OCI-LY7 (cell line): Measurements from ENCODE around the gene TCFL5.
"Not testable (repeated sequence)": the region's sequence is repeated elsewhere in the genome, so short reads cannot be mapped to it uniquely, and the experiment has no call there.

Source experiments
- EZH2phosphoT487 ChIP-seq: fragments of 200-600 bp; sonication (generic); IDR thresholded peaks from 2 replicates; pipeline ENCODE4 v1.6.1; 2018; ENCODE audit warnings: low read depth, borderline replicate concordance, mild to moderate bottlenecking, mixed run types, antibody characterized with exemption, low read length, moderate library complexity, mixed read lengths
- TF ChIP-seq, protein P1 (sequence below): fragments of 200-600 bp; sonication (generic); conservative IDR thresholded peaks from 2 replicates; pipeline ENCODE4 v1.5.1; 2014; ENCODE audit warnings: mild to moderate bottlenecking, antibody characterized with exemption, low read length, moderate library complexity, mixed read lengths

DNA sequence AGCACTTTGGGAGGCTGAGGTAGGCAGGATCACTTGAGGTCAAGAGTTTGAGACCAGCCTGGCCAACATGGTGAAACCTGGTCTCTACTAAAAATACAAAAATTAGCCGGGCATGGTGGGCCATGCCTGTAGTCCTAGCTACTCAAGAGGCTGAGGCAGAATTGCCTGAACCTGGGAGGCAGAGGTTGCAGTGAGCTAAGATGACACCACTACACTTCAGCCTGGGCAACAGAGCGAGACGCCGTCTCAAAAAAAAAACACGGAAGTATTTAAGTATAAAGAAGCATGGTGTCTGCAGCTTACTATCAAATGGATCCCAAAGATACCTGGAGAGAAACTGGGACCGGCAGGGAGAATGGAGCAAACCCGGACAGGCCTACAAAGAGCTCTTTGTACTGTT, 12.7 kb downstream of the TCFL5 start:
- TF ChIP-seq, protein P1, sequence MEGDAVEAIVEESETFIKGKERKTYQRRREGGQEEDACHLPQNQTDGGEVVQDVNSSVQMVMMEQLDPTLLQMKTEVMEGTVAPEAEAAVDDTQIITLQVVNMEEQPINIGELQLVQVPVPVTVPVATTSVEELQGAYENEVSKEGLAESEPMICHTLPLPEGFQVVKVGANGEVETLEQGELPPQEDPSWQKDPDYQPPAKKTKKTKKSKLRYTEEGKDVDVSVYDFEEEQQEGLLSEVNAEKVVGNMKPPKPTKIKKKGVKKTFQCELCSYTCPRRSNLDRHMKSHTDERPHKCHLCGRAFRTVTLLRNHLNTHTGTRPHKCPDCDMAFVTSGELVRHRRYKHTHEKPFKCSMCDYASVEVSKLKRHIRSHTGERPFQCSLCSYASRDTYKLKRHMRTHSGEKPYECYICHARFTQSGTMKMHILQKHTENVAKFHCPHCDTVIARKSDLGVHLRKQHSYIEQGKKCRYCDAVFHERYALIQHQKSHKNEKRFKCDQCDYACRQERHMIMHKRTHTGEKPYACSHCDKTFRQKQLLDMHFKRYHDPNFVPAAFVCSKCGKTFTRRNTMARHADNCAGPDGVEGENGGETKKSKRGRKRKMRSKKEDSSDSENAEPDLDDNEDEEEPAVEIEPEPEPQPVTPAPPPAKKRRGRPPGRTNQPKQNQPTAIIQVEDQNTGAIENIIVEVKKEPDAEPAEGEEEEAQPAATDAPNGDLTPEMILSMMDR, result not testable (repeated sequence)
- TF ChIP-seq EZH2phosphoT487, result not testable (repeated sequence)
